Measurements from ENCODE around the gene CDC42EP4. TPM values are rescaled to one million over a fixed set of nuclear protein-coding genes. Genes with fewer than 3 reads are reported as not detected.

CDC42EP4 gene
- polyA plus RNA-seq, 1 donor from 2014 or later, result 19.4 TPM

- no peak overlapping the region for H2AFZ ChIP-seq (ENCODE audit: low read depth, low read length)
- H3K9ac ChIP-seq (ENCODE audit: low read length), result no peak overlapping the region
- H3K4me3 ChIP-seq (ENCODE audit: low read length), result no peak overlapping the region
- H3K27me3 ChIP-seq (ENCODE audit: insufficient read depth, low read depth, low read length), result no peaks in the 10 kb centered on the region
- TF ChIP-seq SMC3 (conservative IDR thresholded peaks at IDR 0.05; ENCODE audit: poor library complexity) (no peak), TAF1 (IDR thresholded peaks at IDR 0.05; ENCODE audit: low read depth) (no peak), MXI1 (conservative IDR thresholded peaks at IDR 0.05; ENCODE audit: poor library complexity, severe bottlenecking) (no peak), EP300 (conservative IDR thresholded peaks at IDR 0.05; ENCODE audit: poor library complexity, severe bottlenecking) (no peak)
- no peaks in the 10 kb centered on the region for H3K36me3 ChIP-seq (ENCODE audit: insufficient read depth, low read length)
- H4K20me1 ChIP-seq (ENCODE audit: insufficient read depth), result no peaks in the 10 kb centered on the region
- H3K4me2 ChIP-seq (ENCODE audit: low read length), result no peak overlapping the region
- H3K9me3 ChIP-seq (ENCODE audit: low read length), result no peaks in the 10 kb centered on the region
- no peaks in the 10 kb centered on the region for H3K9me2 ChIP-seq (ENCODE audit: insufficient read depth, low read length)
- no peak overlapping the region for H3K27ac ChIP-seq (ENCODE audit: low read length)
- no peaks in the 10 kb centered on the region for H3F3A ChIP-seq (ENCODE audit: insufficient read depth, low read length, poor library complexity, severe bottlenecking)
- H3K79me2 ChIP-seq (replicated peaks; ENCODE audit: insufficient read depth, low read length), result no peaks in the 10 kb centered on the region
Measured at GRCh38 chr17:73272906-73273218, 38.9 kb downstream of the CDC42EP4 start.

DNA sequence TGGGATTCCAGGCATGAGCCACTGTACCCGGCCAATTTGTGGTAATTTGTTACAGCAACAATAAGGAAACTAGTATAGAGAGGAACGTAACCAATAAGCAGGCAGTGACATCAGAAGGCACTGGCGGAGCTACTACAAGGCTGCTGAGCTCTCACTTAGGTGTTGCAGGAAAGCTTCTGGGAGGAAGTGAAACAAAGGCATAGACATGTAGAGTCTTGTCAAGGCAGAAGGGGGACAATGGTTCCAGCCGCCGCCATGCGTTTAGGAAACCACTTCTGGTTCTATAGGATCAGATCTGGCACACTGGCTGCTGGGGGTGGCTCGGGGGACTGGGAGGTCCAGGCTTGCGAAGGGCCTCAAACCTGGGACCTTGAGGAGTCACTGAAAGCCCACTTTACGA, 40.7 kb downstream of the CDC42EP4 start:
- Histone ChIP-seq H2AFZ (ENCODE audit: low read depth, low read length) (no peak overlapping the region), H3K9ac (ENCODE audit: low read length) (no peak overlapping the region), H3K4me3 (ENCODE audit: low read length) (no peak overlapping the region), H3K4me2 (ENCODE audit: low read length) (no peak overlapping the region), H3K9me2 (ENCODE audit: insufficient read depth, low read length) (no peaks in the 10 kb centered on the region), H3F3A (ENCODE audit: insufficient read depth, low read length, poor library complexity, severe bottlenecking) (no peaks in the 10 kb centered on the region), H3K27me3 (ENCODE audit: insufficient read depth, low read depth, low read length) (no peaks in the 10 kb centered on the region), H3K36me3 (ENCODE audit: insufficient read depth, low read length) (no peaks in the 10 kb centered on the region), H3K79me2 (replicated peaks; ENCODE audit: insufficient read depth, low read length) (no peaks in the 10 kb centered on the region), H4K20me1 (ENCODE audit: insufficient read depth) (no peaks in the 10 kb centered on the region), H3K27ac (ENCODE audit: low read length) (no peak overlapping the region), H3K9me3 (ENCODE audit: low read length) (no peaks in the 10 kb centered on the region)
- no peak for TF ChIP-seq CTCF (IDR thresholded peaks at IDR 0.05; ENCODE audit: poor library complexity, severe bottlenecking)
- TF ChIP-seq TAF1 (IDR thresholded peaks at IDR 0.05; ENCODE audit: low read depth), result no peak
- TF ChIP-seq MXI1 (conservative IDR thresholded peaks at IDR 0.05; ENCODE audit: poor library complexity, severe bottlenecking), result no peak
- no peak for TF ChIP-seq EZH2 (IDR thresholded peaks at IDR 0.05; ENCODE audit: borderline replicate concordance, insufficient read depth, low read length, poor library complexity, severe bottlenecking)
- no peak for TF ChIP-seq REST (IDR thresholded peaks at IDR 0.05; ENCODE audit: borderline replicate concordance)
- TF ChIP-seq POLR2AphosphoS5 (IDR thresholded peaks at IDR 0.05), result no peak
- no peak for TF ChIP-seq EP300 (conservative IDR thresholded peaks at IDR 0.05; ENCODE audit: poor library complexity, severe bottlenecking)
- no peak for TF ChIP-seq SMC3 (conservative IDR thresholded peaks at IDR 0.05; ENCODE audit: poor library complexity)

- Histone ChIP-seq H3K4me2 (ENCODE audit: low read length) (no peak overlapping the region), H3K9me3 (ENCODE audit: low read length) (no peaks in the 10 kb centered on the region), H3K79me2 (replicated peaks; ENCODE audit: insufficient read depth, low read length) (no peaks in the 10 kb centered on the region), H2AFZ (ENCODE audit: low read depth, low read length) (no peak overlapping the region), H3K27ac (ENCODE audit: low read length) (no peak overlapping the region), H3K9me2 (ENCODE audit: insufficient read depth, low read length) (no peaks in the 10 kb centered on the region), H3F3A (ENCODE audit: insufficient read depth, low read length, poor library complexity, severe bottlenecking) (no peaks in the 10 kb centered on the region), H4K20me1 (ENCODE audit: insufficient read depth) (no peaks in the 10 kb centered on the region), H3K36me3 (ENCODE audit: insufficient read depth, low read length) (no peaks in the 10 kb centered on the region), H3K9ac (ENCODE audit: low read length) (no peak overlapping the region), H3K4me3 (ENCODE audit: low read length) (no peak overlapping the region), H3K27me3 (ENCODE audit: insufficient read depth, low read depth, low read length) (no peaks in the 10 kb centered on the region)
- TF ChIP-seq REST (IDR thresholded peaks at IDR 0.05; ENCODE audit: borderline replicate concordance), result no peak
- TF ChIP-seq MXI1 (conservative IDR thresholded peaks at IDR 0.05; ENCODE audit: poor library complexity, severe bottlenecking), result no peak
- no peak for TF ChIP-seq EZH2 (IDR thresholded peaks at IDR 0.05; ENCODE audit: borderline replicate concordance, insufficient read depth, low read length, poor library complexity, severe bottlenecking)
- TF ChIP-seq TAF1 (IDR thresholded peaks at IDR 0.05; ENCODE audit: low read depth), result no peak
- TF ChIP-seq POLR2AphosphoS5 (IDR thresholded peaks at IDR 0.05), result no peak
- no peak for TF ChIP-seq RAD21 (conservative IDR thresholded peaks at IDR 0.05)
- no peak for TF ChIP-seq EP300 (conservative IDR thresholded peaks at IDR 0.05; ENCODE audit: poor library complexity, severe bottlenecking)
- TF ChIP-seq CTCF (IDR thresholded peaks at IDR 0.05; ENCODE audit: poor library complexity, severe bottlenecking), result no peak
- TF ChIP-seq SMC3 (conservative IDR thresholded peaks at IDR 0.05; ENCODE audit: poor library complexity), result no peak
Measured at GRCh38 chr17:73269791-73270190, 42.0 kb downstream of the CDC42EP4 start.

Data from neural cell (in vitro differentiated cells).